Measurements from ENCODE around the gene FAM53B. TPM values are rescaled to one million over a fixed set of nuclear protein-coding genes. Genes with fewer than 3 reads are reported as not detected.

Gene FAM53B
- total and polyA plus RNA-seq, 12 donors, result 11.6 to 42.9 (median 29.1) TPM

- WGBS, 2 donors, result 70 to 79% methylated on average over 4 of the region's 4 CpGs
Measured at GRCh38 chr10:124745252-124745651, 1.1 kb upstream of the FAM53B start.

GRCh38 chr10:124743191-124744101, 732 bp downstream of the FAM53B start:
- H3K36me3 ChIP-seq, result peaks cover 0 to 21% (median 0%) of the 10 kb centered on the region in 9 donors
- peak overlapping the region; percentile 61 to 86 (median 79) for H3K4me3 ChIP-seq
- H3K9me3 ChIP-seq, result no peaks in the 10 kb centered on the region
- H3K27ac ChIP-seq, result peak overlapping the region; percentile 72 to 86 (median 83)
- no peaks in the 10 kb centered on the region for H3K27me3 ChIP-seq
- H3K4me1 ChIP-seq, result peaks cover 29 to 59% (median 58%) of the 10 kb centered on the region in 9 donors
- intact Hi-C loops (cut with DNase I), result loop anchor here in 8 of 10 donors (2.0 to 10.0 kb wide), 10 partner anchors 36 to 329 kb away; partner anchors contain the start of gene OAT (in 2 of the 8)
- WGBS, 2 donors, result 1% methylated on average over 85 to 100 of the region's 101 CpGs
- peak in 5 of 8 donors; percentile 8 to 57 (median 16) for ATAC-seq
- no peak for TF ChIP-seq CTCF (IDR thresholded peaks at IDR 0.05)
- peak in 1 of 2 donors; percentile 60 for DNase-seq

More at GRCh38 chr10:124745252-124745651, 1.1 kb upstream of the FAM53B start:
- no peaks in the 10 kb centered on the region for H3K27me3 ChIP-seq
- H3K4me3 ChIP-seq, result peak overlapping the region in 1 of 10 donors; percentile 67
- H3K9me3 ChIP-seq, result no peaks in the 10 kb centered on the region
- DNase-seq (no peak), ATAC-seq (no peak)
- intact Hi-C loops (cut with DNase I), result loop anchor here in 8 of 10 donors (1.0 to 10.0 kb wide), 7 partner anchors 203 to 330 kb away; partner anchors contain the start of gene OAT (in 2 of the 8)
- no peak for TF ChIP-seq CTCF (IDR thresholded peaks at IDR 0.05)
- peaks cover 17 to 41% (median 40%) of the 10 kb centered on the region in 9 donors for H3K4me1 ChIP-seq
- peaks cover 0 to 22% (median 0%) of the 10 kb centered on the region in 9 donors for H3K36me3 ChIP-seq
- peak overlapping the region in 9 of 10 donors; percentile 81 to 88 (median 86) for H3K27ac ChIP-seq

- DNase-seq (no peak), ATAC-seq (peak in 4 of 8 donors; percentile 7 to 38 (median 16))
- peak overlapping the region; percentile 72 to 86 (median 83) for H3K27ac ChIP-seq
- WGBS, 2 donors, result 9 to 12% methylated on average over 42 of the region's 42 CpGs
- peaks cover 36 to 67% (median 66%) of the 10 kb centered on the region in 9 donors for H3K4me1 ChIP-seq
- no peaks in the 10 kb centered on the region for H3K9me3 ChIP-seq
- peaks cover 0 to 12% (median 0%) of the 10 kb centered on the region in 9 donors for H3K36me3 ChIP-seq
- H3K4me3 ChIP-seq, result peak overlapping the region; percentile 61 to 86 (median 79)
- intact Hi-C loops (cut with DNase I), result loop anchor here in 8 of 10 donors (2.0 to 10.0 kb wide), 8 partner anchors 35 to 328 kb away; partner anchors contain the start of gene OAT (in 2 of the 8)
- peak in 4 of 9 donors; percentile 21 to 33 (median 26) for TF ChIP-seq CTCF (IDR thresholded peaks at IDR 0.05)
- H3K27me3 ChIP-seq, result no peaks in the 10 kb centered on the region
Measured at GRCh38 chr10:124742413-124743190, 1.6 kb downstream of the FAM53B start.
